Endodermal cell (in vitro differentiated cells): Measurements from ENCODE around the gene PEAK3. TPM values are rescaled to one million over a fixed set of nuclear protein-coding genes. Genes with fewer than 3 reads are reported as not detected.

Source experiments
- DNase-seq: peaks from one replicate; pipeline ENCODE4 v3.0.0-alpha.2; 2017
- H3K27ac ChIP-seq: 2 replicates; pipeline ENCODE4 v1.5.1; 2013; ENCODE audit warnings: mild to moderate bottlenecking, low read depth, low read length, moderate library complexity
- H3K27me3 ChIP-seq: 2 replicates; pipeline ENCODE4 v1.6.1; 2013; ENCODE audit warnings: mild to moderate bottlenecking, low read length, moderate library complexity; ENCODE audit not compliant: insufficient read depth, control insufficient read depth, poor library complexity, severe bottlenecking
- H3K36me3 ChIP-seq: 2 replicates; pipeline ENCODE4 v1.7.0; 2013; ENCODE audit warnings: mild to moderate bottlenecking, low read length, moderate library complexity; ENCODE audit not compliant: control insufficient read depth, insufficient read depth
- H3K4me1 ChIP-seq: one replicate; pipeline ENCODE4 v1.7.0; 2013; ENCODE audit warnings: low read length; ENCODE audit not compliant: control insufficient read depth, insufficient read depth
- H3K4me3 ChIP-seq: 2 replicates; pipeline ENCODE4 v1.5.1; 2013; ENCODE audit warnings: mild to moderate bottlenecking, low read length, moderate library complexity
- H3K9ac ChIP-seq: 2 replicates; pipeline ENCODE4 v1.6.1; 2013; ENCODE audit warnings: mild to moderate bottlenecking, low read length, moderate library complexity; ENCODE audit not compliant: poor library complexity, severe bottlenecking; ENCODE audit errors: extremely low read depth
- H3K9me3 ChIP-seq: 2 replicates; pipeline ENCODE4 v1.6.1; 2013; ENCODE audit warnings: mild to moderate bottlenecking, low read length, moderate library complexity; ENCODE audit not compliant: control insufficient read depth
- H3K27ac Mint-ChIP-seq: 2 replicates; pipeline ENCODE4 v1.8.0; 2020; ENCODE audit warnings: mixed read lengths
- H3K27me3 Mint-ChIP-seq: 2 replicates; pipeline ENCODE4 v1.8.0; 2021; ENCODE audit warnings: mild to moderate bottlenecking, mixed read lengths; ENCODE audit not compliant: insufficient read depth
- H3K36me3 Mint-ChIP-seq: 2 replicates; pipeline ENCODE4 v1.8.0; 2020; ENCODE audit warnings: low read depth, mixed read lengths
- H3K4me1 Mint-ChIP-seq: 2 replicates; pipeline ENCODE4 v1.8.0; 2020; ENCODE audit warnings: mixed read lengths
- H3K4me3 Mint-ChIP-seq: 2 replicates; pipeline ENCODE4 v1.8.0; 2020; ENCODE audit warnings: mild to moderate bottlenecking, moderate library complexity, mixed read lengths
- H3K9me3 Mint-ChIP-seq: 2 replicates; pipeline ENCODE4 v1.8.0; 2020; ENCODE audit warnings: mild to moderate bottlenecking, mixed read lengths
- CTCF ChIP-seq: fragments of 200-600 bp; sonication (generic); conservative IDR thresholded peaks from 2 replicates; pipeline ENCODE4 v1.5.0; 2021; ENCODE audit warnings: antibody characterized with exemption, mild to moderate bottlenecking
- WGBS, 2 experiments: methylation state at CpG; one replicate each; pipeline versions ENCODE4 v1.1.5 to v1.1.7; 2013; ENCODE audit warnings: missing lambda C conversion rate in 2 of 2, mixed read lengths in 1 of 2; ENCODE audit not compliant: insufficient coverage in 1 of 2, insufficient read length in 1 of 2; 5-methylcytosine and 5-hydroxymethylcytosine counted together
- total RNA-seq, 2 donors: library from RNA; stranded (reverse); fragmentation: NEBNext Ultra II Directional in 1 of 2; extraction: Animal tissue kit (Norgen Biotek cat#: 25700) in 1 of 2; gene quantifications; 2 replicates in 1 of 2; 3 replicates in 1 of 2; pipeline ENCODE4 v1.2.1, GENCODE V29; 2021

Gene PEAK3
- total RNA-seq, 2 donors from 2014 or later, result not detected

GRCh38 chr19:2260341-2260805 is 21.6 kb downstream of the PEAK3 start:
- Histone ChIP-seq H3K36me3 (no peaks in the 10 kb centered on the region), H3K9ac (no peak overlapping the region), H3K4me1 (no peaks in the 10 kb centered on the region), H3K27me3 (no peaks in the 10 kb centered on the region), H3K4me3 (no peak overlapping the region), H3K9me3 (no peaks in the 10 kb centered on the region), H3K27ac (no peak overlapping the region)
- H3K4me3 Mint-ChIP-seq, result no peak overlapping the region
- no peaks in the 10 kb centered on the region for H3K9me3 Mint-ChIP-seq
- WGBS, 2 experiments, result 92 to 96% methylated on average over 9 to 11 of the region's 11 CpGs
- H3K4me1 Mint-ChIP-seq, result no peaks in the 10 kb centered on the region
- H3K27me3 Mint-ChIP-seq, result peaks cover 1% of the 10 kb centered on the region
- H3K36me3 Mint-ChIP-seq, result no peaks in the 10 kb centered on the region
- no peak overlapping the region for H3K27ac Mint-ChIP-seq
- no peak for DNase-seq
- TF ChIP-seq CTCF, result no peak

DNA sequence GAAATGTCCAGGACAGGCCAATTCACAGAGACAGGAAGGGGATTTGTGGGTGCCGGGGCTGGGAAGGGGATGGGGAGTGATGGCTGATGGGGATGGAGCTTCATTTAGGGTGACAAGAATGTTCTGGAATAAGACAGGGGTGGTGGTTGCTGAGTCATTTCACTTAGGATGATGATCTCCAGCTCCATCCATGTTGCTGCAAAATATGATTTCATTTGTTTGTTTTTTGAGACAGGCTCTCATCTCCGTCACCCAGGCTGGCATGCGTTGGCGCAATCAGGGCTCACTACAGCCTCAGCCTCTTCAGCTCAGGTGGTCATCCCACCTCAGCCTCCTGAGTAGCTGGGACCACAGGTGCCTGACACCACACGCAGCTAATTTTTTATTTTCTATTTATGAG is 22.6 kb downstream of the PEAK3 start:
- Mint-ChIP-seq H3K27ac (no peak overlapping the region), H3K36me3 (no peaks in the 10 kb centered on the region), H3K9me3 (no peaks in the 10 kb centered on the region), H3K27me3 (peaks cover 1% of the 10 kb centered on the region), H3K4me1 (no peaks in the 10 kb centered on the region), H3K4me3 (no peak overlapping the region)
- Histone ChIP-seq H3K27ac (no peak overlapping the region), H3K4me1 (no peaks in the 10 kb centered on the region), H3K9ac (no peak overlapping the region), H3K27me3 (no peaks in the 10 kb centered on the region), H3K9me3 (no peaks in the 10 kb centered on the region), H3K36me3 (no peaks in the 10 kb centered on the region), H3K4me3 (no peak overlapping the region)
- TF ChIP-seq CTCF, result no peak
- WGBS, 2 experiments, result 96 to 97% methylated on average over 4 to 5 of the region's 5 CpGs
- no peak for DNase-seq

- no peak for TF ChIP-seq CTCF
- WGBS, 2 experiments, result 86 to 89% methylated on average over 18 to 24 of the region's 24 CpGs
- Mint-ChIP-seq H3K4me3 (no peak within 1 kb of the TSS), H3K27ac (no peak within 1 kb of the TSS), H3K27me3 (peaks cover 11% of the 10 kb centered on the region), H3K4me1 (peaks cover 3% of the 10 kb centered on the region), H3K36me3 (no peaks in the 10 kb centered on the region), H3K9me3 (no peaks in the 10 kb centered on the region)
- DNase-seq, result no peak
- H3K4me3 ChIP-seq, result no peak within 1 kb of the TSS
- H3K4me1 ChIP-seq, result no peaks in the 10 kb centered on the region
- no peak within 1 kb of the TSS for H3K27ac ChIP-seq
- H3K9ac ChIP-seq, result no peak within 1 kb of the TSS
- H3K36me3 ChIP-seq, result no peaks in the 10 kb centered on the region
- H3K9me3 ChIP-seq, result no peaks in the 10 kb centered on the region
- peaks cover 16% of the 10 kb centered on the region for H3K27me3 ChIP-seq
Observed at GRCh38 chr19:2255982-2256685, 25.8 kb downstream of the PEAK3 start, which contains the start of gene JSRP1. TSS of gene JSRP1 (minus strand) at chr19:2256417. CDS start at chr19:2255314, 1,103 bp downstream.
